AG04450 (cell line): ENCODE measurements around the gene RPP25. TPM values are rescaled to one million over a fixed set of nuclear protein-coding genes. Genes with fewer than 3 reads are reported as not detected.
"Not testable (repeated sequence)": the region's sequence is repeated elsewhere in the genome, so short reads cannot be mapped to it uniquely, and the experiment has no call there.

Experiments used
- CTCF ChIA-PET: fragments of 300-600, 350-600 bp; formaldehyde crosslinking; extraction: SDS; loops from one replicate; lab custom pipeline; 2022; ENCODE audit warnings: antibody characterized with exemption, inconsistent platforms; lab: Charles Lee
- POLR2A ChIA-PET: fragments of 350-600 bp; formaldehyde crosslinking; extraction: SDS; loops from one replicate; lab custom pipeline; 2021; ENCODE audit warnings: antibody characterized with exemption, inconsistent platforms; lab: Yijun Ruan, JAX
- DNase-seq: peaks from one replicate; pipeline ENCODE4 v3.0.0-alpha.2; 2011; ENCODE audit warnings: low read depth, low spot score
- H3K27ac ChIP-seq: one replicate; pipeline ENCODE4 v1.5.1; 2012; ENCODE audit warnings: low read depth, low read length, control low read depth
- H3K27me3 ChIP-seq: one replicate; pipeline ENCODE4 v1.6.0; 2012; ENCODE audit warnings: low read length; ENCODE audit not compliant: control insufficient read depth, insufficient read depth
- H3K4me3 ChIP-seq: 2 replicates; pipeline ENCODE4 v1.5.1; 2011; ENCODE audit warnings: mild to moderate bottlenecking, low read depth, low read length, control low read depth
- H3K9me3 ChIP-seq: 2 replicates; pipeline ENCODE4 v1.5.1; 2012; ENCODE audit warnings: low read length; ENCODE audit not compliant: control insufficient read depth, insufficient read depth
- CTCF ChIP-seq: IDR thresholded peaks from 2 replicates; pipeline ENCODE4 v1.5.1; 2011; ENCODE audit warnings: low read depth, low read length, control low read depth, inconsistent platforms
- polyA plus RNA-seq: library from polyadenylated mRNA; depleted of rRNA; stranded (reverse); fragments of >200 nt; gene quantifications from 2 replicates; pipeline ENCODE4 v1.2.3, GENCODE V29; 2011

Gene RPP25
- polyA plus RNA-seq, 1 experiment = 0.25 TPM

GRCh38 chr15:74935193-74935592, 21.4 kb downstream of the RPP25 start:
- CTCF ChIA-PET = interaction anchor here (0.7 to 1.7 kb wide), 4 partner anchors 10 to 166 kb away, joined by 3 to 8 read pairs (median 5); no protein-coding TSS in a partner anchor
- H3K27me3 ChIP-seq, DNase-seq, H3K4me3 ChIP-seq, H3K9me3 ChIP-seq, POLR2A ChIA-PET, H3K27ac ChIP-seq: not testable (repeated sequence)
- peak; percentile 9; the same call in 1 of the 2 replicates for TF ChIP-seq CTCF

- H3K27me3 ChIP-seq = no peaks in the 10 kb centered on the region
- no peak overlapping the region for H3K27ac ChIP-seq
- no peak overlapping the region for H3K4me3 ChIP-seq
- ChIA-PET CTCF (no interaction called here), POLR2A (no interaction called here)
- no peak for DNase-seq
- TF ChIP-seq CTCF = no peak
- no peaks in the 10 kb centered on the region; the same call in 1 of the 2 replicates for H3K9me3 ChIP-seq
Observed at GRCh38 chr15:74933573-74933972, 23.0 kb downstream of the RPP25 start.

- no peak overlapping the region for H3K27ac ChIP-seq
- no peaks in the 10 kb centered on the region for H3K9me3 ChIP-seq
- DNase-seq = no peak
- ChIA-PET CTCF (no interaction called here), POLR2A (no interaction called here)
- H3K4me3 ChIP-seq = no peak overlapping the region
- no peak for TF ChIP-seq CTCF
- no peaks in the 10 kb centered on the region for H3K27me3 ChIP-seq
Observed at GRCh38 chr15:74928771-74929198, 27.8 kb downstream of the RPP25 start.

GRCh38 chr15:74924525-74924924, 32.0 kb downstream of the RPP25 start:
- no peaks in the 10 kb centered on the region for H3K27me3 ChIP-seq
- POLR2A ChIA-PET = no interaction called here
- CTCF ChIA-PET = interaction anchor here (1.6 kb wide), 1 partner anchor 23 kb away, joined by 7 read pairs; no protein-coding TSS in a partner anchor

GRCh38 chr15:74920456-74920855, 36.1 kb downstream of the RPP25 start:
- DNase-seq = no peak
- ChIA-PET CTCF (interaction anchor here (3.6 kb wide), 1 partner anchor 19 kb away, joined by 18 read pairs; no protein-coding TSS in a partner anchor), POLR2A (interaction anchor here (1.2 kb wide), 1 partner anchor 13 kb away, joined by 3 read pairs; the partner anchor contains the start of gene FAM219B)
- TF ChIP-seq CTCF = no peak
- no peak overlapping the region for H3K27ac ChIP-seq
- H3K9me3 ChIP-seq = no peaks in the 10 kb centered on the region
- H3K4me3 ChIP-seq = no peak overlapping the region
- no peaks in the 10 kb centered on the region for H3K27me3 ChIP-seq

More at GRCh38 chr15:74924525-74924924, 32.0 kb downstream of the RPP25 start:
- Histone ChIP-seq H3K9me3 (no peaks in the 10 kb centered on the region), H3K27ac (no peak overlapping the region), H3K4me3 (no peak overlapping the region)
- DNase-seq = no peak
- TF ChIP-seq CTCF = no peak
